T-helper 1 cell treated with Interleukin-12 subunit alpha and Interleukin-12 subunit beta and Interleukin-4 antibody, amounts not matched to agents 30 μg/mL and 1 μg/mL, for 36 hours (primary cell): ENCODE measurements around the gene RSPH10B2.
"Not testable (repeated sequence)": the region's sequence is repeated elsewhere in the genome, so short reads cannot be mapped to it uniquely, and the experiment has no call there.

Experiments
- H3K27ac Mint-ChIP-seq: one replicate; pipeline ENCODE4 v1.8.0; 2021; ENCODE audit warnings: mild to moderate bottlenecking, mixed read lengths
- H3K27me3 Mint-ChIP-seq: one replicate; pipeline ENCODE4 v1.8.0; 2021; ENCODE audit warnings: low read depth, mixed read lengths
- H3K36me3 Mint-ChIP-seq: one replicate; pipeline ENCODE4 v1.8.0; 2021; ENCODE audit warnings: low read depth, mixed read lengths
- H3K4me1 Mint-ChIP-seq: one replicate; pipeline ENCODE4 v1.8.0; 2021; ENCODE audit warnings: low read depth, mixed read lengths
- H3K4me3 Mint-ChIP-seq: one replicate; pipeline ENCODE4 v1.8.0; 2021; ENCODE audit warnings: mild to moderate bottlenecking, moderate library complexity, mixed read lengths
- H3K9me3 Mint-ChIP-seq: one replicate; pipeline ENCODE4 v1.8.0; 2021; ENCODE audit warnings: mixed read lengths

Gene RSPH10B2

DNA sequence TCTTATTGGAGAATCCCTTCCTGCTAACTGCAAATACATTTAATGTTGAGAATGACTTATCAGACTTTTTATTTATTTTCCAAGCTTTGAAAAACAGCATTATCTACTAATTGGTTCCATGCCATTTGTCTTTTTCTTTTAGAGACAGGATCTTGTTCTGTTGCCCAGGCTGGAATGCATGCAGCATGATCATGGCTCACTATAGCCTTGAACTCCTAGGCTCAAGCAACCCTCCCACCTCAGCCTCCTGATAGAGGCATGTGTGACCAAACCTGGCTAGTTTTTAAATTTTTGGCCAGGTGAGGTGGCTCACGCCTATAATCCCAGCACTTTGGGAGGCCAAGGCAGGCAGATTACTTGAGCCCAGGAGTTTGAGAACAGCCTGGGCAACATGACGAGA, 59.1 kb downstream of the RSPH10B2 start:
- H3K27me3 Mint-ChIP-seq, H3K9me3 Mint-ChIP-seq, H3K27ac Mint-ChIP-seq, H3K4me1 Mint-ChIP-seq, H3K4me3 Mint-ChIP-seq: not testable (repeated sequence)
- H3K36me3 Mint-ChIP-seq, result peaks cover 13% of the 10 kb centered on the region

DNA sequence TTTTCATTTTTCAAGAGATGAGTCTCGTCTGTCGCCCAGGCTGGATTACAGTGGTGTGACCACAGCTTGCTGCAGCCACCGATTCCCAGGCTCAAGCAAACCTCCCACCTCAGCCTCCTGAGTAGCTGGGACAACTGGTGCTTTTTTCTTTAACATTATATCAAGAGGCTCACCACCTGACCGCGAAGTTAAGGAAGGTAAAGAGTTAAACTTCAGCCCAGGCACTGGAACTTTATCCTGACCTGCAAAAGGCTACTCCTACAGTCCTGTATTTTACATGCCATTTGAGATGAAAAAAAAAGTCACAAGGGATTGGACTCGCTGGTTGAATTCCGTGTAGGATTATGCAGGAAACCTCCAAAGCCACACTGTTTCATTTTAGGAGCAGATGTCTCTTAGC, 61.6 kb downstream of the RSPH10B2 start:
- H3K4me1 Mint-ChIP-seq, H3K27me3 Mint-ChIP-seq, H3K9me3 Mint-ChIP-seq, H3K27ac Mint-ChIP-seq, H3K4me3 Mint-ChIP-seq: not testable (repeated sequence)
- H3K36me3 Mint-ChIP-seq, result peaks cover 16% of the 10 kb centered on the region

DNA sequence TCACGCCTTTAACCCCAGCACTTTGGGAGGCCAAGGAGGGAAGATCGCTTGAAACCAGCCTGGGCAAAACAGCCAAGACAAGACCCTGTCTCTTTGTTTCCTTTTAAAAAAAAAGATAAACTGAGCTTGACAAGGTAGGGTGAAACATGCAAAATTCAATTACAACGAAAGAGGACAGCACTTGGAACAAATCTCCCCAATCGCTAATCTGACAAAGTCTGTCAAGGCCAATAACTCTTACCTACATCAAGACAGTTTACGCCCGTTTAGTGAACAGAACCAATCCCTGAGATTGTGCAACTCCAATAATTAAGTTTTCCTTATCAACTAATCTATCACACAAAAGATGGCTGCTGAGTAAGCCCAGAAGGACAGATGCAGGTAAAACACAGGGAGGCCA, 67.7 kb downstream of the RSPH10B2 start:
- not testable (repeated sequence) for H3K4me3 Mint-ChIP-seq, H3K4me1 Mint-ChIP-seq, H3K9me3 Mint-ChIP-seq, H3K27me3 Mint-ChIP-seq, H3K27ac Mint-ChIP-seq
- peaks cover 16% of the 10 kb centered on the region for H3K36me3 Mint-ChIP-seq

DNA sequence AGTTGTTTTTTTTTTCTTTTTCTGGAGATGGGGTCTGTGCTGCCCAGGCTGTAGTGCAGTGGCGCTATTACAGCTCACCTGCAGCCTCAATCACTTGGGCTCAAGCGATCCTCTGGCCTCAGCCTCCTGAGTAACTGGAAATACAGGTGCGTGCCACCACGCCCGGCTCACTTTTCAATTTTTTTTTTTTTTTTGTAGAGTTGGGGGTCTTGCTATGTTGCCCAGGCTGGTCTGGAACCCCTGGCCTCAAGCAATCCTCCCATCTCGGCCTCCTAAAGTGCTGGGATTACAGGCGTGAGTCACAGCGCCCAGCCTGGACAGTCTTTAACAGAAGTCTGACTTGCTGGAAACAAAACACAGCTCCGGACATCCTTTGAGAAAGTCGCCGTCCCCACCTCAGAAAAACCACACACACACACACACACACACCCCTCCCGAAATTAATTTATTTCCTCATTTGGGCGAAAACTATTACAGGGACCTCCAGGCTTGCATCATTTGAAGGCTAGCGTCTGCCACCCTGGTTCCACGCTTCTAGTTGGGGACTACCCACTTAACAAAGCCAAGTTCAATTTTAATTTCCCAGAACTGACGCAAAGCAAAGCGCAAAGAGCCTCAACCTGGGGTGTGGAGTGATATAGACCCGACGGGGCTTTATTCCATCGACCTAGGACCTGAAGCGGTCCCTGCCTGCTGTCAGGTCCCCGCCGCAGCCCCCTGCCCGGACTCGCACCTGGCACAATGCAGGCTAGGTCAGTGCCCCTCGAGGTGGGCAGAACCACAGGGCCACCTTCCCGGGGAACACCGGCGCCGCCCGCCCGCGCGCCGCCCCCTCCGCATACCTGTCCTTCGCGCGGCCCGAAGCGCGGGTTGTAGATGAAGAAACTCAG, 71.6 kb downstream of the RSPH10B2 start:
- not testable (repeated sequence) for H3K27ac Mint-ChIP-seq

DNA sequence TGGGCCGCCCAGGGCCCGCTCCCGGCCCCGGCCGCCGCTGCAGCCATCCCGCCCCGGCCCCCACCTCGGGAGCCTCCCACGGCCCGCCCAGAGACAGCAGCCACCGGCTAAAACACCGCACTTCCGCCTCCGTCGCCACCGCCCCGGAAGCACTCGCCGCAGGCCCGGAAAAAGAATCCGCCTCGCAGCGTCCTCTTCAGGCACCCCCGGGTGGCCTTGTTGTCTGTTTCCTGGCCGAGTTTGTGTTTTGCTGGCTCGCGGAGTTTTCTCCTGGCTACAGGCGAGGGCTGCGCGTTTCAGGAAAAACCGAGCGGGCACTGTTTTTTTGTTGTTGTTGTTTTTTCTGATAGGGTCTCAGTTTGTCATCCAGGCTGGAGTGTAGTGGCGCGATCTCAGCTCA, 72.2 kb downstream of the RSPH10B2 start, which contains the start of gene CCZ1B:
Gene CCZ1B (minus strand): TSS at position 125 of the 400 bp plus-strand sequence. CDS start 78 bp downstream, at position 47.
- not testable (repeated sequence) for H3K27me3 Mint-ChIP-seq, H3K9me3 Mint-ChIP-seq, H3K4me1 Mint-ChIP-seq
- Mint-ChIP-seq H3K4me3 (peak within 1 kb of the TSS; percentile 94), H3K36me3 (peaks cover 10% of the 10 kb centered on the region), H3K27ac (peak within 1 kb of the TSS; percentile 97)

More for the DNA sequence above, 71.6 kb downstream of the RSPH10B2 start:
- H3K27me3 Mint-ChIP-seq, H3K4me1 Mint-ChIP-seq, H3K9me3 Mint-ChIP-seq: not testable (repeated sequence)
- H3K36me3 Mint-ChIP-seq, result peaks cover 10% of the 10 kb centered on the region
- H3K4me3 Mint-ChIP-seq, result peak overlapping the region; percentile 87

DNA sequence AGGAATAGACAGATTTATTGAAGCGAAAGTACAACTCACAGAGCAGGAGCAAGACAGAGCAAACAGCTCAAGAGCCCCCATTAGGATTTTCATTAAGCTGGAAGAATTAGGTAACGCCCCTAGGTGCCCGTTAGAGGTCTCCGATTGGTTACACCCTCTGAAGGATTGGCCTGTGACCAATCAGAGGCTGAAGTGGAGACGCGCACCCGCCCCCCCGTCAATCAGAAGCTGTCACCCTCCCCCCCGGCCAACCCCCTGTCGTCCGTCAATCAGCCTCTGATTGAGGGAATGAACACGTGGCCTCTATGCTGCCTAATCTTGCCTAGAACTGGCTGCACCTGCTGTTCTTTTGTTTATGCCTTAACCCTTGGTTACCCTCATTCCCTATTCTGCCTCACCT, 73.3 kb downstream of the RSPH10B2 start:
- peak overlapping the region; percentile 31 for H3K4me3 Mint-ChIP-seq
- H3K27me3 Mint-ChIP-seq, result peaks cover 17% of the 10 kb centered on the region
- peak overlapping the region; percentile 36 for H3K27ac Mint-ChIP-seq
- not testable (repeated sequence) for H3K4me1 Mint-ChIP-seq, H3K9me3 Mint-ChIP-seq, H3K36me3 Mint-ChIP-seq

DNA sequence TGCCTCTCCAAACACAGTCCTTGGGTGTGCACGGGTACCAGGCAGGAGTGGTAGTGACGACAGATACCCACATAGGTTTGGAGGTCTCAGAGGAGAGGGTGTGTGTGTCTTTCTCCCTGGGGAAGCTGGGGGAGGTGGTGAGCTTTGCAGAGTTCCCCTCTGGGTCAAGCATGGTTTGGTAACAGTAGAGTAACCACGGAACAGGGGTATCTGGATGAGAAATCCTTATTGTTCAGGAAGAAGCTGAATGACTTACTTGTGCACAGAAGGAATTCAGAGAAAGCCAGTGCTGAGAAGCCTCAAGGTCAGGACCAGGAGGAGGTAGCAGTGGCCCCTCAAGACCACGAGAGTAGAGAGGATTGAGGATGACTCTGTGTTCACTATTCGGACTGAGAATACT, 75.7 kb downstream of the RSPH10B2 start:
- H3K4me1 Mint-ChIP-seq, H3K4me3 Mint-ChIP-seq, H3K9me3 Mint-ChIP-seq, H3K27ac Mint-ChIP-seq, H3K36me3 Mint-ChIP-seq: not testable (repeated sequence)
- H3K27me3 Mint-ChIP-seq, result peaks cover 18% of the 10 kb centered on the region

DNA sequence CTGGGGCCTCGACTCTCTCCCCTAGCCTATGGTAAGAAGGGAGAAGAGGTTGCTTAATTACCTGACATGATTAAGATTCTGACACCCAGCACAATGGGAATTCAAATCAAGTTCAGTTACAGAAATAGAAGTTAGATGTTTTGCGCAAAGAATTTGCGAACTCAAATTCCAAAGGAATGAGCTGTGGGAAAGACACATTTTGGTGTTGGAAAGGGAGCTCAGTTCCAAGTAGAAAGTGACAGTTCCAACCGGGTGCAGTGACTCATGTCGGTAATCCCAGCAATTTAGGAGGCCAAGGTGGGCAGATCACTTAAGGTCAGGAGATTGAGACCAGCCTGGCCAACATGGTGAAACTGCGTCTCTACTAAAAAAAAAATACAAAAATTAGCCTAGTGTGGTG, 76.1 kb downstream of the RSPH10B2 start:
- H3K27me3 Mint-ChIP-seq, result peaks cover 18% of the 10 kb centered on the region
- H3K9me3 Mint-ChIP-seq, H3K27ac Mint-ChIP-seq, H3K4me3 Mint-ChIP-seq, H3K4me1 Mint-ChIP-seq, H3K36me3 Mint-ChIP-seq: not testable (repeated sequence)

DNA sequence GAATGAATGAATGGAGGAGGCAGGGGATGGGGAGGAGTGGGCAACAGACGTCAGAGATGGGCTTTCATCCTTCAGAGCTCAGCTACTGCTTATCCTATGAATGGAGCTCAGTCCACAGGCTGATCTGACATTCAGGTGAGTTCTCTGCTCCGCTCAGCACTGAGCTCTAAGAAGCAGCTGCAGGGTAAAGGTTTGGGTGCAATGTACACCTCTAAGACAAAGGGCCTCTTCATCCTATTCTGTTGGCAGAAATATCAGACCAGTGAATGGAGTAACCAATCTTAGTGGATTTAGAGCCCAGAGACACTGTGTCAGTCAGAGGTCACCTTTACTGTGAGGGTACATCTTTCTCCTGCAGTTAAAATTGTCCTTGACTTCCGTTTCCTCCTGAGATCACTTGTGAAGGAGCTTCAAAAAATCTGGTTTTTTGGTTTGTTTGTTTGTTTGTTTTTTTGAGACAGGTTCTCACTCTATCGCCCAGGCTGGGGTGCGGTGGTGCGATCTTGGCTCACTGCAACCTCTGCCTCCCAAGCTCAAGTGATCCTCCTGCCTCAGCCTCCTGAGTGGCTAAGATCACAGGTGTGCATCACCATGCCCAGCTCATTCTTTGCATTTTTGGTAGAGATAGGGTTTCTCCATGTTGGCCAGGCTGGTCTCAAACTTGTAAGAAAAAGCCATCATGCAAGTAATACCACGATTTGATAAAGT, 77.3 kb downstream of the RSPH10B2 start:
- H3K4me1 Mint-ChIP-seq, result peaks cover 3% of the 10 kb centered on the region
- H3K9me3 Mint-ChIP-seq, result no peaks in the 10 kb centered on the region
- peaks cover 1% of the 10 kb centered on the region for H3K36me3 Mint-ChIP-seq
- no peak overlapping the region for H3K4me3 Mint-ChIP-seq
- H3K27ac Mint-ChIP-seq, result no peak overlapping the region
- peaks cover 18% of the 10 kb centered on the region for H3K27me3 Mint-ChIP-seq

DNA sequence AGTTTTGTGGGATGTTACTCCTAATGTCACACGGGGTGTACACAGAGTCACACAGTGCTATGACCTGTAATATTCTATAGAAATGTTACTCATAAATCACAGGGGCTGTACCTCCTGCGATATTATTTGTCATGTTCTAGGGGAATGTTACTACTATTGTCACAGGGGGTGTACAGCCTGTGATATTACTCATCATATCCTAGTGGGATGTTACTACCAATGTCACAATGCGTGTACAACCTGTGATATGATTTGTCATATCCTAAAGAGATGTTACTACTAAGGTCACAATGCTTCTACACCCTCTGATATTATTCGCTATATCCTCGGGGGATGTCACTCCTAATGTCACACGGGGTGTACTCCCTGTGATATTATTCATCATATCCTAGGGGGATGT, 79.7 kb downstream of the RSPH10B2 start:
- H3K36me3 Mint-ChIP-seq, result no peaks in the 10 kb centered on the region
- H3K27ac Mint-ChIP-seq, result no peak overlapping the region
- no peak overlapping the region for H3K4me3 Mint-ChIP-seq
- peaks cover 18% of the 10 kb centered on the region for H3K27me3 Mint-ChIP-seq
- peaks cover 3% of the 10 kb centered on the region for H3K4me1 Mint-ChIP-seq
- H3K9me3 Mint-ChIP-seq, result no peaks in the 10 kb centered on the region

DNA sequence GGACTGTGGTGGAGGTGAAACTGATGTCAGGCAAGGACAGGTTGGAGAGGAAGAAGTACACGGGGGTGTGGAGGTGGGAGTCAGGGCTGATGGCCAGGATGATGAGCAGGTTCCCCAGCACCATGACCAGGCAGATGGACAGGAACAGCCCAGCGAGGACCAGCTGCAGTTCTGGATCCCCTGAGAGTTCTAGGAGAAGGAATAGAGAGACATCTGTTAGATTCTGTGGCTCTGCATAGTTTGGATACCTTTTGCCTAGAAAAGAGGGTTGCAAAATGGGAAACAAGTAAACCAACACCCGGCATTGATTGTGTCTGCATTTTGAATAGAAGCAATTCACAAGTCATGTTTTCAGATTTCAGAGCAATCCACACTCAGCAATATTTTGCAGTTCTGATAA, 81.6 kb downstream of the RSPH10B2 start:
- H3K27me3 Mint-ChIP-seq, result peaks cover 13% of the 10 kb centered on the region
- not testable (repeated sequence) for H3K9me3 Mint-ChIP-seq, H3K36me3 Mint-ChIP-seq, H3K4me1 Mint-ChIP-seq, H3K27ac Mint-ChIP-seq, H3K4me3 Mint-ChIP-seq

DNA sequence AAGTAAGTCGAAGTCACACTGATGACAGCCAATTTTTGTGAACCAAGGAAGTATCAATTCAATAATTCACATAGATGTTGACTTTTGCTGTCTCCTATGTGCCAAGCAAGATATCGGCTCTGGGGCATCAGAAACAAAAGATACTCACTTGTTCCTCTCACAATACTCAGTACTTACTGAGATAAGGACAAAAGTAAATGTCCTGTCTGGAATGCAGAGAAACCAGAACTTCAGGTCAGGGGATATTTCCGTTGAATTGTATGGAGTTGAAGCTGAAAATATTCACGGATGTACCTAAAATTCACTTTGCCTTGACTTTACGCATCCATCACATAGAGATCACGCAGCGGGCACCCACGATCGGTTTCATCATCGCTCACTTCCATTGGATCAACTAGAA, 83.2 kb downstream of the RSPH10B2 start:
- H3K9me3 Mint-ChIP-seq, H3K4me3 Mint-ChIP-seq, H3K27ac Mint-ChIP-seq, H3K36me3 Mint-ChIP-seq, H3K27me3 Mint-ChIP-seq, H3K4me1 Mint-ChIP-seq: not testable (repeated sequence)

DNA sequence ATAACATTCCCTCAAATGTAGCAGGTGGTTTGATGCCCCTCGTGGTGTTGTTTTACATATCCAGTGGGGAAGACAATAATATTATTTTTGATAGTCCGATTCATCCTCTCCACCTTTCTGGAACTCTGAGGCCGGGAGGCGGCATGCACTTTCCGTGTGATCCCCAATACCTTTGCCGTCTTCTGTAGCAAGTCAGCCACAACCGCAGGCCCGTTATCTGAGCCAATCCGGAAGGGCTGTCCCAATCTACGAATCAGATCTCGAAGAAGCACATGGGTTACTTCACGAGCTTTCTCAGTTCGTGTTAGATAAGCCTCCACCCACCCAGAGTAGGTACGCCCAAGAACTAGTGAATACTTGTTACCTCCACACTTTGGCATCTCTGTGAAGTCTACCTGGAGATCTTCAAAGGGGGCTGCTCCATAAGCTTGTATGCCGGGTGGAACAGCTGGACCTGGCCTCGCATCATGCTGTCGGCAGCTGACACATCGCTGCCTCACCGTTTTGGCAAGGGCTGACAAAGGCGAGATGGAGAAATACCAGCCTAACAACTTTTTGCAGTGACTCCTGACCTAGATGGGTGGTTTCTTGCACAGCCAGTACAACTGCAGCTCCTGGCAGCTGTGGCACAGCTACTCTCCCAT, 88.5 kb downstream of the RSPH10B2 start:
- H3K9me3 Mint-ChIP-seq, H3K27me3 Mint-ChIP-seq, H3K4me1 Mint-ChIP-seq, H3K4me3 Mint-ChIP-seq, H3K27ac Mint-ChIP-seq, H3K36me3 Mint-ChIP-seq: not testable (repeated sequence)

DNA sequence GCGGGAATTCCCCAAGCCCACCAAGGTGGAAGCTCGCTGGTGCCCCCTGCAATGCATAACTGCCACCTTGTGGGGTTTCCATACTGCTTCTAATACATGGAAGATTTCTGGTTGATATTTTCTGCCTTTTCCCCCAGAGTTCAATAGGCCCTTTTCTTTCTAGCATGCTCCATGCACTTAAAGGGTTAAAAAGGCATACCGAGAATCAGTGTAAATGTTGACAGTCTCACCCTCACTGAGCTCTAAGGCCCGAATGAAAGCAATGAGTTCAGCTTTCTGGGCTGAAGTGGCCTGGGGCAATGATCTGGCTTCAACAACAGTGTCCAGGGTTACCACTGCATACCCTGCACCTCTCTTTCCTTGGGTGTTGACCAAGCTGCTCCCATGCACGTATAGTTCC, 89.2 kb downstream of the RSPH10B2 start:
- not testable (repeated sequence) for H3K27ac Mint-ChIP-seq

DNA sequence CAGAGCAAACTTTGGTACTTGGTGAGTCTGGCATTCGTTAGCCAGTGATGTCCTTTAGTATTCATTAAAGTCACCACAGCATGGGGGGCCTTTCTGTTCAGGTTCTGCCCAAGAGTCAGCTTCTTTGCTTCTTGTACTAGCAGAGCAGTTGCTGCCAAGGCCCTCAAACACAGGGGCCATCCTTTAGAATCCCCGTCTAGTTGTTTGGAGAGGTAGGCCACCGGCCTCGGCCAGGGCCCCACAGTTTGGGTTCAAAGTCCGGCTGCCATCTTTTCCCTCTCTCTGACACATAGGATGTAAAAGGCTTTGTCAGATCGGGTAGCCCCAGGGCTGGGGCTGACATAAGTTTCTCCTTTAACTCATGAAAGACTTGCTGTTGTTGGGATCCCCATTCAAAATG, 89.8 kb downstream of the RSPH10B2 start:
- not testable (repeated sequence) for H3K4me1 Mint-ChIP-seq, H3K9me3 Mint-ChIP-seq, H3K4me3 Mint-ChIP-seq, H3K27ac Mint-ChIP-seq, H3K36me3 Mint-ChIP-seq, H3K27me3 Mint-ChIP-seq

More for the DNA sequence above, 89.2 kb downstream of the RSPH10B2 start:
- not testable (repeated sequence) for H3K9me3 Mint-ChIP-seq, H3K4me3 Mint-ChIP-seq, H3K27me3 Mint-ChIP-seq, H3K4me1 Mint-ChIP-seq, H3K36me3 Mint-ChIP-seq
